T-cell (primary cell): ENCODE measurements around the gene ABCA9. TPM values are rescaled to one million over a fixed set of nuclear protein-coding genes. Genes with fewer than 3 reads are reported as not detected.

Source experiments
- ATAC-seq, 4 experiments: fragments of 200-7000 bp in 3 of 4; fragments of 150-1000 bp in 1 of 4; cut with Tn5 transposase; replicated peaks in 1 of 4; 1 replicate in 3 of 4; 2 replicates in 1 of 4; pipeline ENCODE4 v1.10.0; 2021; ENCODE audit warnings: moderate library complexity in 3 of 4, mild to moderate bottlenecking in 2 of 4, moderate number of reproducible peaks in 1 of 4
- CTCF ChIA-PET, 2 donors: fragments of 300-600 bp; sonication (Branson Sonifier 250); formaldehyde crosslinking; loops; one replicate each; lab custom pipeline; 2022; ENCODE audit warnings: antibody characterized with exemption in 2 of 2; lab: Charles Lee
- POLR2A ChIA-PET, 2 donors: fragments of 300-600 bp; sonication (Branson Sonifier 250); formaldehyde crosslinking; loops; one replicate each; lab custom pipeline; 2022; ENCODE audit warnings: antibody characterized with exemption in 2 of 2; lab: Charles Lee
- DNase-seq, 35 experiments: peaks; one replicate each; pipeline versions ENCODE4 v3.0.0 to v3.0.0-alpha.2; 2013 to 2023
- H3K27ac ChIP-seq: one replicate; pipeline ENCODE4 v1.5.1; 2013; ENCODE audit warnings: low read length
- H3K27me3 ChIP-seq, 2 experiments: replicated peaks in 1 of 2; 1 replicate in 1 of 2; 2 replicates in 1 of 2; pipeline versions ENCODE4 v1.6.1 to v1.7.0; 2013; ENCODE audit warnings: low read length in 1 of 2, mixed read lengths in 1 of 2; ENCODE audit not compliant: control insufficient read depth in 2 of 2, insufficient read depth in 2 of 2; ENCODE audit errors: extremely low read depth in 1 of 2
- H3K36me3 ChIP-seq, 2 donors: 1 replicate in 1 of 2; 2 replicates in 1 of 2; pipeline versions ENCODE4 v1.6.1 to v1.7.0; 2013; ENCODE audit warnings: low read length in 1 of 2; ENCODE audit not compliant: control insufficient read depth in 2 of 2, insufficient read depth in 1 of 2; ENCODE audit errors: extremely low read depth in 1 of 2
- H3K4me1 ChIP-seq, 2 experiments: 1 replicate in 1 of 2; 2 replicates in 1 of 2; pipeline versions ENCODE4 v1.6.1 to v1.7.0; 2013; ENCODE audit warnings: low read length in 2 of 2, mixed read lengths in 1 of 2; ENCODE audit not compliant: insufficient read depth in 2 of 2, control insufficient read depth in 1 of 2; ENCODE audit errors: extremely low read depth in 1 of 2
- H3K4me3 ChIP-seq, 2 donors: 1 replicate in 1 of 2; 2 replicates in 1 of 2; pipeline versions ENCODE4 v1.5.1 to v1.7.0; 2013; ENCODE audit warnings: mild to moderate bottlenecking in 2 of 2, low read length in 1 of 2, moderate library complexity in 1 of 2; ENCODE audit not compliant: control insufficient read depth in 1 of 2; ENCODE audit errors: extremely low read depth in 1 of 2
- H3K9me3 ChIP-seq: 2 replicates; pipeline ENCODE4 v1.7.0; 2013
- H3K27ac Mint-ChIP-seq, 2 donors: one replicate each; pipeline ENCODE4 v1.8.0; 2020 to 2021; ENCODE audit warnings: mild to moderate bottlenecking in 2 of 2, mixed read lengths in 2 of 2
- H3K27me3 Mint-ChIP-seq, 2 donors: one replicate each; pipeline ENCODE4 v1.8.0; 2021 to 2022; ENCODE audit warnings: mixed read lengths in 2 of 2
- H3K36me3 Mint-ChIP-seq: one replicate; pipeline ENCODE4 v1.8.0; 2021; ENCODE audit warnings: mixed read lengths
- H3K4me1 Mint-ChIP-seq, 3 donors: one replicate each; pipeline ENCODE4 v1.8.0; 2020 to 2022; ENCODE audit warnings: mixed read lengths in 3 of 3, mild to moderate bottlenecking in 1 of 3
- H3K4me3 Mint-ChIP-seq, 3 donors: one replicate each; pipeline ENCODE4 v1.8.0; 2020 to 2022; ENCODE audit warnings: mild to moderate bottlenecking in 3 of 3, mixed read lengths in 3 of 3, moderate library complexity in 3 of 3
- H3K9me3 Mint-ChIP-seq, 3 donors: one replicate each; pipeline ENCODE4 v1.8.0; 2020 to 2022; ENCODE audit warnings: mixed read lengths in 3 of 3
- WGBS: methylation state at CpG from one replicate; pipeline ENCODE4 v1.1.5; 2013; ENCODE audit warnings: missing lambda C conversion rate; ENCODE audit not compliant: insufficient coverage; 5-methylcytosine and 5-hydroxymethylcytosine counted together
- total RNA-seq, 35 experiments: library from RNA in 6 of 35; stranded (reverse) in 6 of 35; fragments of 120-200 nt in 1 of 35; gene quantifications; one replicate each; pipeline versions ENCODE4 v1.2.1 to v1.2.4 and lab custom pipeline; 2013 to 2026

ABCA9 gene
- total RNA-seq, 5 donors from 2014 or later (not counting 1 experiment from before 2014, with no cell fraction given): 0.05 to 0.06 (median 0.06) TPM; not detected in 2

GRCh38 chr17:68927516-68927915 is 133.2 kb downstream of the ABCA9 start:
- Mint-ChIP-seq H3K9me3 (no peaks in the 10 kb centered on the region), H3K27me3 (peaks cover 0 to 3% of the 10 kb centered on the region in 2 donors), H3K4me3 (no peak overlapping the region), H3K36me3 (no peaks in the 10 kb centered on the region), H3K27ac (no peak overlapping the region), H3K4me1 (no peaks in the 10 kb centered on the region)
- Histone ChIP-seq H3K4me3 (no peak overlapping the region), H3K36me3 (no peaks in the 10 kb centered on the region), H3K4me1 (no peaks in the 10 kb centered on the region), H3K27ac (no peak overlapping the region), H3K27me3 (no peaks in the 10 kb centered on the region), H3K9me3 (no peaks in the 10 kb centered on the region)
- CTCF ChIA-PET: no interaction called here
- POLR2A ChIA-PET: no interaction called here
- 42% methylated on average over 2 of the region's 4 CpGs for whole genome bisulfite sequencing
- DNase-seq: no peak
- no peak for ATAC-seq

GRCh38 chr17:68924793-68925720 is 135.7 kb downstream of the ABCA9 start:
- DNase-seq (no peak), ATAC-seq (no peak)
- peaks cover under 1% of the 10 kb centered on the region in 3 donors for H3K9me3 Mint-ChIP-seq
- Histone ChIP-seq H3K36me3 (no peaks in the 10 kb centered on the region), H3K9me3 (no peaks in the 10 kb centered on the region), H3K4me3 (no peak overlapping the region), H3K4me1 (no peaks in the 10 kb centered on the region), H3K27ac (no peak overlapping the region), H3K27me3 (no peaks in the 10 kb centered on the region)
- no peak overlapping the region for H3K27ac Mint-ChIP-seq
- no peaks in the 10 kb centered on the region for H3K36me3 Mint-ChIP-seq
- no peaks in the 10 kb centered on the region for H3K4me1 Mint-ChIP-seq
- ChIA-PET CTCF (interaction anchor here in 1 of 2 donors (0.7 kb wide), 1 partner anchor 265 kb away, joined by 4 read pairs; no protein-coding TSS in a partner anchor), POLR2A (no interaction called here)
- peaks cover under 1 to 1% of the 10 kb centered on the region in 2 donors for H3K27me3 Mint-ChIP-seq
- H3K4me3 Mint-ChIP-seq: no peak overlapping the region
- WGBS: 100% methylated on average over 4 of the region's 9 CpGs

Other genes with a start within 250 kb of the ABCA9 start
- gene ABCA8, start 105.5 kb downstream of the ABCA9 start, total RNA-seq: under 1 TPM in 3 of 5 donors, not detected in 2; 0.19 to 0.76 (median 0.32) TPM
- 1 to 10 TPM in 1 of 5 donors, under 1 TPM in 4; 0.25 to 1.2 (median 0.79) TPM for gene ABCA6, start 81.0 kb upstream of the ABCA9 start, total RNA-seq
- gene ABCA10, start 167.9 kb upstream of the ABCA9 start, total RNA-seq: 1 to 10 TPM; 1.4 to 3.5 (median 1.6) TPM